Trophoblast cell (in vitro differentiated cells and primary cell): Measurements from ENCODE around the gene DNPH1.

ENCODE experiments used
- DNase-seq, 2 donors: peaks; one replicate each; pipeline ENCODE4 v3.0.0-alpha.2; 2016
- H2AFZ ChIP-seq: 2 replicates; pipeline ENCODE4 v1.6.1; 2013; ENCODE audit warnings: low read length, moderate library complexity, mild to moderate bottlenecking; ENCODE audit not compliant: insufficient read depth, poor library complexity
- H2AK5ac ChIP-seq: 2 replicates; pipeline ENCODE4 v1.6.1; 2013; ENCODE audit warnings: mild to moderate bottlenecking, low read length
- H2BK120ac ChIP-seq: 2 replicates; pipeline ENCODE4 v1.6.1; 2013; ENCODE audit warnings: low read length, mild to moderate bottlenecking, moderate library complexity; ENCODE audit not compliant: insufficient read depth, poor library complexity
- H2BK12ac ChIP-seq: 2 replicates; pipeline ENCODE4 v1.6.1; 2013; ENCODE audit warnings: mild to moderate bottlenecking, low read length, moderate library complexity
- H2BK5ac ChIP-seq: 2 replicates; pipeline ENCODE4 v1.6.1; 2013; ENCODE audit warnings: low read length, low read depth, moderate library complexity, mild to moderate bottlenecking; ENCODE audit not compliant: poor library complexity
- H3K14ac ChIP-seq: 2 replicates; pipeline ENCODE4 v1.6.1; 2013; ENCODE audit warnings: mild to moderate bottlenecking, low read length
- H3K18ac ChIP-seq: 2 replicates; pipeline ENCODE4 v1.6.1; 2013; ENCODE audit warnings: mild to moderate bottlenecking, low read length
- H3K23ac ChIP-seq: 2 replicates; pipeline ENCODE4 v1.6.1; 2013; ENCODE audit warnings: low read length
- H3K27ac ChIP-seq: 2 replicates; pipeline ENCODE4 v1.5.1; 2013; ENCODE audit warnings: low read depth, mild to moderate bottlenecking, inconsistent platforms, low read length, moderate library complexity
- H3K27me3 ChIP-seq: 2 replicates; pipeline ENCODE4 v1.6.1; 2013; ENCODE audit warnings: inconsistent platforms, mild to moderate bottlenecking, low read length, moderate library complexity; ENCODE audit not compliant: insufficient read depth
- H3K36me3 ChIP-seq, 2 experiments: 1 replicate in 1 of 2; 2 replicates in 1 of 2; pipeline ENCODE4 v1.6.1; 2013; ENCODE audit warnings: low read length in 2 of 2, mild to moderate bottlenecking in 2 of 2, moderate library complexity in 1 of 2; ENCODE audit not compliant: insufficient read depth in 2 of 2, control insufficient read depth in 1 of 2
- H3K4ac ChIP-seq: 2 replicates; pipeline ENCODE4 v1.6.1; 2013; ENCODE audit warnings: low read depth, mild to moderate bottlenecking, low read length, moderate library complexity
- H3K4me1 ChIP-seq, 2 experiments: 1 replicate in 1 of 2; 2 replicates in 1 of 2; pipeline ENCODE4 v1.6.1; 2013; ENCODE audit warnings: low read length in 2 of 2, mild to moderate bottlenecking in 2 of 2, moderate library complexity in 1 of 2; ENCODE audit not compliant: insufficient read depth in 2 of 2, control insufficient read depth in 1 of 2
- H3K4me2 ChIP-seq: 2 replicates; pipeline ENCODE4 v1.6.1; 2013; ENCODE audit warnings: inconsistent platforms, mild to moderate bottlenecking, low read length, moderate library complexity
- H3K4me3 ChIP-seq: 2 replicates; pipeline ENCODE4 v1.5.1; 2013; ENCODE audit warnings: mild to moderate bottlenecking, low read depth, low read length, inconsistent platforms
- H3K79me1 ChIP-seq: one replicate; pipeline ENCODE4 v1.6.1; 2013; ENCODE audit warnings: low read length
- H3K79me2 ChIP-seq: 2 replicates; pipeline ENCODE4 v1.6.1; 2013; ENCODE audit warnings: low read length, mild to moderate bottlenecking; ENCODE audit not compliant: control insufficient read depth, insufficient read depth, poor library complexity
- H3K9ac ChIP-seq: 2 replicates; pipeline ENCODE4 v1.6.1; 2013; ENCODE audit warnings: mild to moderate bottlenecking, low read length
- H3K9me3 ChIP-seq: 2 replicates; pipeline ENCODE4 v1.6.1; 2013; ENCODE audit warnings: low read depth, mild to moderate bottlenecking, control low read depth, inconsistent platforms, low read length; ENCODE audit not compliant: insufficient read depth
- H4K12ac ChIP-seq: 2 replicates; pipeline ENCODE4 v1.6.1; 2013; ENCODE audit warnings: low read depth, mild to moderate bottlenecking, low read length, moderate library complexity
- H4K8ac ChIP-seq: 2 replicates; pipeline ENCODE4 v1.6.1; 2013; ENCODE audit warnings: low read depth, mild to moderate bottlenecking, low read length, moderate library complexity
- H4K91ac ChIP-seq: one replicate; pipeline ENCODE4 v1.6.1; 2013; ENCODE audit warnings: low read depth, mild to moderate bottlenecking, low read length, moderate library complexity
- WGBS: extraction: QIAGEN DNeasy Blood & Tissue Kit; methylation state at CpG from one replicate; pipeline ENCODE4 v1.1.7; 2013; ENCODE audit warnings: missing lambda C conversion rate; ENCODE audit not compliant: insufficient read length, insufficient coverage; ENCODE audit errors: extremely low coverage; 5-methylcytosine and 5-hydroxymethylcytosine counted together

Gene DNPH1

GRCh38 chr6:43242908-43243663, 13.8 kb upstream of the DNPH1 start, which contains the start of gene TTBK1:
Gene TTBK1, plus strand, starts transcription at chr6:43243481. Its CDS starts 3,180 bp downstream, at chr6:43246661.
- Histone ChIP-seq H3K4ac (no peak within 1 kb of the TSS), H3K36me3 (no peaks in the 10 kb centered on the region)

GRCh38 chr6:43241446-43241845, 12.2 kb upstream of the DNPH1 start:
- Histone ChIP-seq H2BK120ac (no peak overlapping the region), H3K4me1 (peaks cover 0 to under 1% of the 10 kb centered on the region in 2 experiments), H3K23ac (no peak overlapping the region), H3K36me3 (no peaks in the 10 kb centered on the region), H3K27ac (no peak overlapping the region), H2BK5ac (no peak overlapping the region), H3K9me3 (peaks cover 4% of the 10 kb centered on the region), H3K14ac (no peak overlapping the region), H3K79me2 (no peaks in the 10 kb centered on the region), H3K4ac (no peak overlapping the region), H4K12ac (no peak overlapping the region), H2AFZ (no peak overlapping the region), H3K79me1 (no peaks in the 10 kb centered on the region), H3K4me3 (no peak overlapping the region), H3K4me2 (no peak overlapping the region), H4K8ac (no peak overlapping the region), H3K9ac (no peak overlapping the region), H3K27me3 (peaks cover 50% of the 10 kb centered on the region), H4K91ac (no peak overlapping the region), H2BK12ac (no peak overlapping the region), H3K18ac (no peak overlapping the region), H2AK5ac (no peak overlapping the region)
- DNase-seq: no peak
- WGBS: no CpG with 5 or more reads among the region's 2 CpGs

More at GRCh38 chr6:43242908-43243663, 13.8 kb upstream of the DNPH1 start, which contains the start of gene TTBK1:
- H3K27me3 ChIP-seq: peaks cover 51% of the 10 kb centered on the region
- H4K8ac ChIP-seq: no peak within 1 kb of the TSS
- no peak within 1 kb of the TSS for H3K9ac ChIP-seq
- H4K12ac ChIP-seq: no peak within 1 kb of the TSS
- no peaks in the 10 kb centered on the region for H3K79me2 ChIP-seq
- no peak within 1 kb of the TSS for H3K4me2 ChIP-seq
- 100% methylated on average over 2 of the region's 47 CpGs for WGBS
- no peak within 1 kb of the TSS for H2AFZ ChIP-seq
- H2AK5ac ChIP-seq: no peak within 1 kb of the TSS
- no peak within 1 kb of the TSS for H3K18ac ChIP-seq
- no peak within 1 kb of the TSS for H3K4me3 ChIP-seq
- peaks cover 4% of the 10 kb centered on the region for H3K9me3 ChIP-seq
- H3K27ac ChIP-seq: no peak within 1 kb of the TSS
- no peak within 1 kb of the TSS for H2BK12ac ChIP-seq
- DNase-seq: no peak
- H3K4me1 ChIP-seq: peaks cover 10% of the 10 kb centered on the region in 2 experiments
- H4K91ac ChIP-seq: no peak within 1 kb of the TSS
- no peak within 1 kb of the TSS for H3K14ac ChIP-seq
- H3K23ac ChIP-seq: no peak within 1 kb of the TSS
- no peaks in the 10 kb centered on the region for H3K79me1 ChIP-seq
- no peak within 1 kb of the TSS for H2BK5ac ChIP-seq
- no peak within 1 kb of the TSS for H2BK120ac ChIP-seq

GRCh38 chr6:43240950-43241349, 11.7 kb upstream of the DNPH1 start:
- Histone ChIP-seq H3K9me3 (peaks cover 4% of the 10 kb centered on the region), H3K4me1 (no peaks in the 10 kb centered on the region), H3K27me3 (peaks cover 45% of the 10 kb centered on the region), H2AFZ (no peak overlapping the region), H3K4ac (no peak overlapping the region), H4K12ac (no peak overlapping the region), H3K79me1 (no peaks in the 10 kb centered on the region), H3K27ac (no peak overlapping the region), H3K79me2 (no peaks in the 10 kb centered on the region), H4K91ac (no peak overlapping the region), H2AK5ac (no peak overlapping the region), H4K8ac (no peak overlapping the region), H2BK120ac (no peak overlapping the region), H3K4me3 (no peak overlapping the region), H2BK12ac (no peak overlapping the region), H3K14ac (no peak overlapping the region), H3K18ac (no peak overlapping the region), H3K4me2 (no peak overlapping the region), H3K36me3 (no peaks in the 10 kb centered on the region), H3K9ac (no peak overlapping the region), H3K23ac (no peak overlapping the region), H2BK5ac (no peak overlapping the region)
- DNase-seq: no peak
- no CpG with 5 or more reads among the region's 1 CpG for WGBS

DNA sequence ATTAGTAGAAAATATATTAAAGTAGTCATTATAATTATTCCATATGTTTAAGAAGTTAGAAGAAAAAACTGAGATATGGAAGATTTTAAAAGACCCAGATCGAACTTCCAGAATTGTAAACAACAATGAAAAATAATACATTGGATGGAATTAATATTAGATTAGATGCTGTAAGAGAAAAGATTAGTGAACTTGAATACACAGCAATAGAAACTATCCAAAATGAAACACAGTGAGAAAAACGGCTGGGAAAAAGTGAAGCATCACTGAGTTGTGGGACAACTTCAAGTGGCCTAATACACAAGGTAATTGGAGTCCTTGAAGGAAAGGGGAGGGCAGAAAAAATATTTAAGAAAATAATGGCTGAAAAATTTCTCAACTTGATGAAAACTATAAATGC, 9.8 kb upstream of the DNPH1 start:
- Histone ChIP-seq H3K23ac (no peak overlapping the region), H3K4me2 (no peak overlapping the region), H2AK5ac (no peak overlapping the region), H2AFZ (no peak overlapping the region), H3K36me3 (no peaks in the 10 kb centered on the region), H3K14ac (no peak overlapping the region), H3K27me3 (peaks cover 29% of the 10 kb centered on the region), H3K4me3 (no peak overlapping the region), H3K9me3 (peaks cover 4% of the 10 kb centered on the region), H3K9ac (no peak overlapping the region), H3K4ac (no peak overlapping the region), H3K18ac (no peak overlapping the region), H2BK120ac (no peak overlapping the region), H4K91ac (no peak overlapping the region), H2BK5ac (no peak overlapping the region), H4K12ac (no peak overlapping the region), H3K79me2 (no peaks in the 10 kb centered on the region), H2BK12ac (no peak overlapping the region), H4K8ac (no peak overlapping the region), H3K27ac (no peak overlapping the region), H3K4me1 (no peaks in the 10 kb centered on the region), H3K79me1 (no peaks in the 10 kb centered on the region)
- WGBS: no CpG with 5 or more reads among the region's 2 CpGs
- DNase-seq: no peak
